ENCODE data around the gene CRHR2.

Gene CRHR2

GRCh38 chr7:30706316-30706715 is 24.1 kb upstream of the CRHR2 start:
- no peak for DNase-seq

- no peak for DNase-seq
Measured at GRCh38 chr7:30705596-30705995, 23.3 kb upstream of the CRHR2 start.

- DNase-seq: no peak
Measured at GRCh38 chr7:30705008-30705407, 22.8 kb upstream of the CRHR2 start.

- DNase-seq: no peak
Measured at GRCh38 chr7:30703756-30704155, 21.5 kb upstream of the CRHR2 start.

- DNase-seq: peak; percentile 8 to 42 (median 34)
Measured at GRCh38 chr7:30702200-30702599, 19.9 kb upstream of the CRHR2 start.

- no peak for DNase-seq
Measured at GRCh38 chr7:30700941-30701340, 18.7 kb upstream of the CRHR2 start.

GRCh38 chr7:30699706-30700495 is 17.6 kb upstream of the CRHR2 start:
- DNase-seq: no peak

GRCh38 chr7:30698481-30698880 is 16.2 kb upstream of the CRHR2 start:
- DNase-seq: no peak

- no peak for DNase-seq
Measured at GRCh38 chr7:30697719-30698460, 15.6 kb upstream of the CRHR2 start.

- DNase-seq: no peak
Measured at GRCh38 chr7:30694774-30695721, 12.8 kb upstream of the CRHR2 start.

- DNase-seq: no peak
Measured at GRCh38 chr7:30694218-30694745, 12.0 kb upstream of the CRHR2 start.

GRCh38 chr7:30692882-30693281 is 10.6 kb upstream of the CRHR2 start:
- no peak for DNase-seq

GRCh38 chr7:30692438-30692837 is 10.2 kb upstream of the CRHR2 start:
- DNase-seq: no peak

GRCh38 chr7:30690011-30690410 is 7.8 kb upstream of the CRHR2 start:
- no peak for DNase-seq

- no peak for DNase-seq
Measured at GRCh38 chr7:30688718-30689221, 6.5 kb upstream of the CRHR2 start.

- DNase-seq: no peak
Measured at GRCh38 chr7:30687604-30688003, 5.3 kb upstream of the CRHR2 start.

GRCh38 chr7:30684351-30684750 is 2.1 kb upstream of the CRHR2 start:
- DNase-seq: no peak

GRCh38 chr7:30683816-30684215 is 1.6 kb upstream of the CRHR2 start:
- no peak for DNase-seq

GRCh38 chr7:30683306-30683705 is 1.1 kb upstream of the CRHR2 start:
- no peak for DNase-seq

GRCh38 chr7:30681815-30682211 is 443 bp downstream of the CRHR2 start:
- DNase-seq: peak in 2 of 4 experiments; percentile 0 to 4

GRCh38 chr7:30681331-30681797 is 892 bp downstream of the CRHR2 start:
- DNase-seq: peak; percentile 31 to 54 (median 52)

- no peak for DNase-seq
Measured at GRCh38 chr7:30679664-30680063, 2.6 kb downstream of the CRHR2 start.

Measured in suppressor macrophage (primary cell).